MM.1S (cell line): Measurements from ENCODE around the gene LSMEM2.
A peak's percentile ranks its signal among the peaks of the same experiment; 100 is the strongest.

Experiments used
- DNase-seq: peaks from one replicate; pipeline ENCODE4 v3.0.0-alpha.2; 2015
- H2AFZ ChIP-seq: fragments of 300-600 bp; sonication (generic); 2 replicates; pipeline ENCODE4 v1.6.0; 2016; ENCODE audit warnings: antibody characterized with exemption, low read length
- H3F3A ChIP-seq: fragments of 300-600 bp; sonication (generic); 2 replicates; pipeline ENCODE4 v1.6.1; 2016; ENCODE audit warnings: mild to moderate bottlenecking, antibody characterized with exemption, low read length, moderate library complexity, mixed read lengths; ENCODE audit not compliant: insufficient read depth
- H3K27ac ChIP-seq: fragments of 300-600 bp; sonication (generic); 2 replicates; pipeline ENCODE4 v1.5.1; 2016; ENCODE audit warnings: mild to moderate bottlenecking, low read length
- H3K27me3 ChIP-seq: fragments of 300-600 bp; sonication (generic); replicated peaks from 2 replicates; pipeline ENCODE4 v1.6.0; 2016; ENCODE audit warnings: low read length; ENCODE audit not compliant: insufficient read depth
- H3K36me3 ChIP-seq: fragments of 300-600 bp; sonication (generic); replicated peaks from 2 replicates; pipeline ENCODE4 v1.6.1; 2016; ENCODE audit warnings: mild to moderate bottlenecking, low read length, mixed read lengths; ENCODE audit not compliant: insufficient read depth
- H3K4me1 ChIP-seq: fragments of 300-600 bp; sonication (generic); 2 replicates; pipeline ENCODE4 v1.6.1; 2016; ENCODE audit warnings: low read length, mixed read lengths
- H3K4me2 ChIP-seq: fragments of 300-600 bp; sonication (generic); 2 replicates; pipeline ENCODE4 v1.6.0; 2016; ENCODE audit warnings: low read depth, low read length
- H3K4me3 ChIP-seq: fragments of 300-600 bp; sonication (generic); 2 replicates; pipeline ENCODE4 v1.5.1; 2016; ENCODE audit warnings: low read length, mixed read lengths
- H3K79me2 ChIP-seq: fragments of 300-600 bp; sonication (generic); 2 replicates; pipeline ENCODE4 v1.6.1; 2016; ENCODE audit warnings: mixed run types, low read length, mixed read lengths
- H3K9ac ChIP-seq: fragments of 300-600 bp; sonication (generic); 2 replicates; pipeline ENCODE4 v1.6.1; 2016; ENCODE audit warnings: low read length, mixed read lengths
- H3K9me2 ChIP-seq: fragments of 300-600 bp; sonication (generic); replicated peaks from 2 replicates; pipeline ENCODE4 v1.6.1; 2016; ENCODE audit warnings: mild to moderate bottlenecking, low read length, mixed read lengths; ENCODE audit not compliant: insufficient read depth
- H3K9me3 ChIP-seq: fragments of 300-600 bp; sonication (generic); replicated peaks from 2 replicates; pipeline ENCODE4 v1.6.1; 2016; ENCODE audit warnings: mild to moderate bottlenecking, low read length, mixed read lengths; ENCODE audit not compliant: insufficient read depth
- H4K20me1 ChIP-seq: fragments of 300-600 bp; sonication (generic); 2 replicates; pipeline ENCODE4 v1.6.1; 2016; ENCODE audit warnings: mild to moderate bottlenecking, low read length, moderate library complexity, mixed read lengths; ENCODE audit not compliant: insufficient read depth
- CTCF ChIP-seq: fragments of 300-600 bp; sonication (generic); IDR thresholded peaks from 2 replicates; pipeline ENCODE4 v1.5.1; 2016; ENCODE audit warnings: antibody characterized with exemption, low read length, mixed read lengths
- EZH2 ChIP-seq: fragments of 300-600 bp; sonication (generic); optimal IDR thresholded peaks from 2 replicates; pipeline ENCODE3; 2017; ENCODE audit warnings: low read depth, mild to moderate bottlenecking, antibody characterized with exemption, low read length, mixed read lengths
- EZH2phosphoT487 ChIP-seq: fragments of 300-600 bp; sonication (generic); IDR thresholded peaks from 2 replicates; pipeline ENCODE4 v1.6.1; 2018; ENCODE audit warnings: antibody characterized with exemption, low read length

The LSMEM2 gene

GRCh38 chr3:50235716-50236483 lies 43.0 kb upstream of the LSMEM2 start, which contains the start of gene GNAI2:
TSS of gene GNAI2 (plus strand) at chr3:50236204. CDS start at chr3:50236336, 132 bp downstream.
- no peaks in the 10 kb centered on the region for H4K20me1 ChIP-seq
- H3K36me3 ChIP-seq = no peaks in the 10 kb centered on the region
- H3K9me3 ChIP-seq = no peaks in the 10 kb centered on the region
- peak; percentile 98 for DNase-seq
- H3K4me3 ChIP-seq = peak within 1 kb of the TSS; percentile 94
- peaks cover 10% of the 10 kb centered on the region for H3F3A ChIP-seq
- peak within 1 kb of the TSS; percentile 53; the same call in 1 of the 2 replicates for H3K27ac ChIP-seq
- H3K79me2 ChIP-seq = peaks cover 48% of the 10 kb centered on the region
- no peaks in the 10 kb centered on the region for H3K9me2 ChIP-seq
- TF ChIP-seq EZH2phosphoT487 (no peak), CTCF (no peak)
- H3K4me1 ChIP-seq = 0 out of 2 replicates have a peak, but pooled peaks cover 6% of the 10 kb centered on the region
- H3K4me2 ChIP-seq = peak within 1 kb of the TSS; percentile 97
- H3K9ac ChIP-seq = peak within 1 kb of the TSS; percentile 85
- no peaks in the 10 kb centered on the region for H3K27me3 ChIP-seq
- H2AFZ ChIP-seq = peak within 1 kb of the TSS; percentile 71; the same call in 1 of the 2 replicates

GRCh38 chr3:50236484-50237132 lies 42.3 kb upstream of the LSMEM2 start:
- peak overlapping the region; percentile 53; the same call in 1 of the 2 replicates for H3K27ac ChIP-seq
- H4K20me1 ChIP-seq = no peaks in the 10 kb centered on the region
- no peaks in the 10 kb centered on the region for H3K36me3 ChIP-seq
- H3K79me2 ChIP-seq = peaks cover 55% of the 10 kb centered on the region
- peak overlapping the region; percentile 85 for H3K9ac ChIP-seq
- peak overlapping the region; percentile 97 for H3K4me2 ChIP-seq
- H3K27me3 ChIP-seq = no peaks in the 10 kb centered on the region
- TF ChIP-seq CTCF = no peak
- DNase-seq = no peak
- peak overlapping the region; percentile 94 for H3K4me3 ChIP-seq
- peaks cover 10% of the 10 kb centered on the region for H3F3A ChIP-seq
- no peaks in the 10 kb centered on the region for H3K9me2 ChIP-seq
- H3K9me3 ChIP-seq = no peaks in the 10 kb centered on the region
- 0 out of 2 replicates have a peak, but pooled peaks cover 6% of the 10 kb centered on the region for H3K4me1 ChIP-seq
- no peak overlapping the region for H2AFZ ChIP-seq

GRCh38 chr3:50237133-50237651 lies 41.7 kb upstream of the LSMEM2 start:
- DNase-seq = no peak
- H3K9ac ChIP-seq = peak overlapping the region; percentile 85
- peak overlapping the region; percentile 94 for H3K4me3 ChIP-seq
- H3K27me3 ChIP-seq = no peaks in the 10 kb centered on the region
- no peaks in the 10 kb centered on the region for H3K9me3 ChIP-seq
- no peaks in the 10 kb centered on the region for H4K20me1 ChIP-seq
- no peaks in the 10 kb centered on the region for H3K36me3 ChIP-seq
- H2AFZ ChIP-seq = peak overlapping the region; percentile 39; the same call in 1 of the 2 replicates
- peaks cover 10% of the 10 kb centered on the region for H3F3A ChIP-seq
- no peaks in the 10 kb centered on the region for H3K9me2 ChIP-seq
- H3K4me2 ChIP-seq = peak overlapping the region; percentile 97
- peak overlapping the region; percentile 53; the same call in 1 of the 2 replicates for H3K27ac ChIP-seq
- no peak for TF ChIP-seq EZH2phosphoT487
- no peak for TF ChIP-seq CTCF
- TF ChIP-seq EZH2 = no peak
- 0 out of 2 replicates have a peak, but pooled peaks cover 6% of the 10 kb centered on the region for H3K4me1 ChIP-seq
- peaks cover 60% of the 10 kb centered on the region for H3K79me2 ChIP-seq
